Putamen (tissue), 1 donor: Measurements from ENCODE around the gene SH3GL2.
A peak's percentile ranks its signal among the peaks of the same experiment; 100 is the strongest.

ENCODE experiments used
- DNase-seq: peaks from one replicate; pipeline ENCODE4 v3.0.0-alpha.2; 2016; ENCODE audit warnings: low spot score

Gene SH3GL2

DNA sequence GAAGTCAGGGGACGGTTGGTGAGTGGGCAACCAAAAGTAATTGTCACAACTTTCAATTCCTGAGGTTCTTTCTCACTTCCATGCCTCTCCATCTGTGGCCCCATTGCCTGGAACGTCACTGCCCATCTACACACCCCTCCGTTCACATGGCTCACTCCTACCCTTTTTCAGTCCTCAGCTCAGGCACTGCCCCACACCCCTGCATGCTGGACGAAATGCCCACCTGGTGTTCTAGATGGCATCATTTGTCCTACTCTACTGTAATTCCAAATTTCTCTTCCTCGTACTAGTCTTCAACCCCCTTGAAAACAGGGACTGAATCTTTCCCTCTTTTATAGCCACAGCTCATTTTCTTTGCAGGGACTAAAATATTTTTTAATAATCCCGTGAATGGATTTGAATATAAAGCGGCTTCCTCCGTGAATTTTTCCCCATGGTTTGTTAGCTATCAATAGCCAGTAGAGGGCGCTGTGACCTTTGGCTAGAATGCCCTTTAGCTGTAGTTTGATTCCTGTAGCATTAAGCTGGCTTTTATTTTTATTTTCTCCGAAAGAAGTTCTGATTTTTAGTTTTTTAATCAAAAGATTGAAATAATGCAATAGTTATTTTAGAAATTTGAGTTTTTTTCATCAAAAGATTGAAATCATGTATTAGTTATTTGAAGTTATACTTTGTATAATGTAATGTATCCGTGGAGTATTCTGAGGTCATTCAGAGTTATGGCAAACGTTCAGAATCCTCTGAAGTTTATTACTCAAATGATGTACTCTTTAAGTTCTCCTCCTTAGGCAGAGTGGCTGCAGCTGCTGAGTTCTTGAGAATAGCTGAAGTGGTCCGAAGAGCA, 232.1 kb downstream of the SH3GL2 start:
- DNase-seq: peak; percentile 34

DNA sequence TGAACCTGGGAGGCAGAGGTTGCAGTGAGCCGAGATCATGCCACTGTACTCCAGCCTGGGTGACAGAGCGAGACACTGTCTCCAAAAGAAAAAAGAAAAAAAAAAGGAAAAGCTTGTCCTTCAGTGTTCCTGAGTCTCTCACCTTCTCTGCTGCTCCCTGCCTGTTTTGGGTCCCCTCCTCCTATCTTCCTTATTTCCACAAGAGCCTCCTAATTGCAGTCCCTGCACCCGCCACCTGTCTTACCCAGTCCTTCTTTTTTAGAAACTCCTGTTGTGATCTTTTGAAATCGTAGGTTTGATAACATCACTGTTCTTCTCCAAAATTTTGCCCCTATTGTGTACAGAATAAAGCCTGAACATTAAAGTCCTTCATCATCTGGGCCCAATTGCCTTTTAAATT, 234.9 kb downstream of the SH3GL2 start:
- no peak for DNase-seq

DNA sequence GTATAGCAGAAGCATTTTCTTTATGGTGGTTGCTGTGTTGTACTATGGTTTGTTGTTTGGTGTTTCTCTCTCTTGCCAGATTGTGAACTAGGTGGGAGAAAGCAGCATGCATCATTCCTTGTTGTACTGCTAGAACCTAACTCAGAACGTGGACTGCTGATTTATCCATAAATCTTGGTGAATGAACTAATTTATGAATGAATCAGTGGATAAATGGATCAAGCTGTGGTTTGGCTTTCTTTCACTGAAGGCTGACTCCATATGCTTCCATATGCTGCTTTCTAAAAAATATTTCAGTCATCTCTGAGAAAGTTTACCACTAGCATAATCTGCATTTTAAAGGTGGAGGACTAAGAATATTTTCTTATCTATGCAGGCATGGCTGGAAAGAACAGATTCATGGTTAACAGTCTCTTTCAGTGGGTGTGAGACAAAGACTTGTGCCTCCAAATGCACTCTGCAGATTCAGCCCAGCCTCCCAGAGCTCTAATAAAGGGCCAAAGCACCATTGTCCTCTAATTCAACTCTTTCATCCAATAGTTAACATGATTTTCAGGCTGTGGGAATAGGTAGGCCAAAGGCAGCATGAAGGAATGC, 237.7 kb downstream of the SH3GL2 start:
- no peak for DNase-seq

DNA sequence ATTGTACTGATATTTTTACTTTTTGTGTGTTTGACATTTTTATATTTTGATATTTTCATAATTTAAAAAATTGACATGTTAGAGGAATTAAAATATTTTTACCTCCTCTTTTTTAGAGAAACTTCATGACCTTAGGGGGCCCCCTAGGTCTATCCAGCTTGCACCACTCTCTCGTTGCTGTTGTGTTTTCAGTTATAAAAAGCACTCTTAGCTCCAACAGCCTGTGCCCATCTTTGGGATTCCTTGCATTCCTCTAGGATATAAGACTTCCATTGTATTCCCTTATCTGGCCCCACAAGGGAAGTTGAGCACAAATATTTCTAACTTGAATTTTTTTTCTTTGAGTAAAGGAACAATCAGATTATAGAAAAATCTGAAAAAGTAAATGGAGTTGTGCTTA, 245.3 kb downstream of the SH3GL2 start:
- DNase-seq: no peak

DNA sequence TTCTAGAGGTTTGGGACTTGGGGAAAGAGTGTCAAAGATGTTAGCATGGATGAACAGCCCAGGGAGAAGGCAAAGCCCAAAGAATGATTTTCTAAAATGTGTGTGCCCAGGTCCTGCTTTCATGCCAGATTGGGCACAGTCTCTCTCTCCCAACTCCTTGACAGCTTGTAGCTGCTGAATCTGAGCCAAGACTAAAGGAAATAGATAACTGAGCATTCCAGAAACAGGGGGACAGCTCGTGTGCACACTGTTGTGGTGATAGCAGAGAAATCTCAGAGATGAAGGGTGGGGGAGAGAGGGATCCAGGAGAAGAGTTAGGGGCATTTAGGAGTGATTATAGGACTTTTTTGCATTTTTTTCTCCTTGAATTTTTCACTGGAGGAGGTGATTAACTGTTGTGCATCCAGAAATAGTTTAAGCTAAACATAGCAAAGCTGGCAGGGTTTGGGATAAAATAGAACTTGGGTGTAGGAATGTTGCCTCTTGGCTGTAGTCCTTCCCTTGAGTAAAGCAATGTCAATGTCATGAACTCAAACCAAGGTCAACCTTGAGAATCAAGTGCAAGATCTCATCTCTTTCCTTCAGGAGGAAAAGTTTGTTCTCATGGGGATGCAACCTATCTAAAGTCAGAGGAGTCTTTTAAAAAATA, 245.9 kb downstream of the SH3GL2 start:
- DNase-seq: no peak

DNA sequence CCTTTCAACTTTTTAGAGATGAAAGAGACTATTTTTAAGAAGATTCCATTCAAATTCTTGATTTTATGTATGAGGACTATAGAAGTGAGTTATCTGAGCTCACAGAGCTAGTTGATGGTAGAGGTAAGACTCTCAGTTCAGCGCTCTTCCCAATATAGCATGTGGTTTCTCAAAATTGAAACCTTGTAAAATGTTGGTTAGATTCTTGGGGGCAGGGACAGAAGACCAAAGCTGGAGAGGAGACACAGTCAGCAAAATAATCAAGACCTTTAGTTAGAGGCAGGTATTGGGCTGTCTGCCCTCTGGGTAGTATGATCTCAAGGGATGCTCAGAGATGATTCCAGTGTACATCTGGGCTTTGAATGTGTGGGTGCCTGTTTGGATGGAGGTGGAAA, 246.4 kb downstream of the SH3GL2 start:
- no peak for DNase-seq

DNA sequence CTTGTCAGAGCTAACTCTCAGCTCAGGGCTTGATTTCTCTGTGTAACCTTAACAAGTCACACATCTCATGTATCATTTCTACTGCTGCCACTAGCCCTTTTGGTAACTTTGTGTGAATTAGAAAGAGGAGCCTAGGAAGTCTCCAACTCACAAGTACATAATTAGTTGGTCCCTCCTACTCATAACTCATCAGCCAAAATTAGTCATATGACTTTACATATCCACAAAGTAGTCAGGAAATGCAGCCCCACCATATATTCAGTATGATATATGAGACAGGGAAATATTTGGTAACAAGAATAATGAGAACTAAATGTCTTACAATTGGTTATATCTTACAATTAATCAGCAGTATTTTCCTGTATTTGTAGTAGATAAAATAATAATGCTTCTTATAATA, 250.2 kb downstream of the SH3GL2 start:
- no peak for DNase-seq

DNA sequence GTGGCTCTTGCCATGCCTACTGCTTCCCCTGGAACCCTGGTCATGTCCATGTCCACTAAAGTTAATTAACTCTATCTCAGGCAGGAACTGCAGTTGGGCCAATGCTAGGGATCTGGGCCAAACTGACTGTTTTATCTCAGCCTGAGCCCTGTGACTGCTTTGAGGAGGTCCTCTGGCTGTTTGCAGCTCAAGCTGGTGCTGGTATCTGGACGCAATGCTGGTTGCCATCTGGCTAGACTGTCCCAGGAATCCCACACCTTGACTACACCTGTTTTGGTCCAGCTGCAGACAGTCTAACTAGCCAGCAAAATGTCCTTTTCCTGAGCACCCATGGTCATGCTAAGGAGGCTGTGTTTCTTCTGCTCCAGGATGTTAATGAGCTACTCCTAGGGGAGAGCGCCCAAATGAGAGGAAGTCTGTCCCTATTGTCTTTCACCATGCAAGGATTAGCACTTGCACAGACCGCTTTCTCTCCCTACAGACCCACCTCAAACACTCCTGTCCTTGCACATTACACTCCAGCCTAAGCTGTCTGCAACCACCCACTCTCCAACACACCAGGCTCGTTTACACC, 251.0 kb downstream of the SH3GL2 start:
- no peak for DNase-seq

DNA sequence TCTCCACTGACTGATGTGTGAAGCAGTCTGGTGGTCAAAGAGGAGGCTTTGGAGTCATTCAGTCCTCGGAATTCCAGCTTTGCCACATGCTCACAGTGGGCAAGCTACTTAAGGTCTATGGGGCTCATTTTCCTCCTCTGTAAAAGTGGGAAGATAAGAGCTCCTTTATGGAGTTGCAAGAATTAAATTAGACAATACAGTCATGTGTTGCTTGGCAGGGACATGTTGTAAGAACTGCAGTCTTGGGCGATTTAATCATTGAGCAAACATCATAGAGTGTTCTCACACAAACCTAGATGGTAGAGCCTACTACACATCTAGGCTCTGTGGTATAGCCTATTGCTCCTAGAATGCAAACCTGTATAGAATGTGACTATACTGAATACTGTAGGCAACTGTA, 253.9 kb downstream of the SH3GL2 start:
- no peak for DNase-seq

DNA sequence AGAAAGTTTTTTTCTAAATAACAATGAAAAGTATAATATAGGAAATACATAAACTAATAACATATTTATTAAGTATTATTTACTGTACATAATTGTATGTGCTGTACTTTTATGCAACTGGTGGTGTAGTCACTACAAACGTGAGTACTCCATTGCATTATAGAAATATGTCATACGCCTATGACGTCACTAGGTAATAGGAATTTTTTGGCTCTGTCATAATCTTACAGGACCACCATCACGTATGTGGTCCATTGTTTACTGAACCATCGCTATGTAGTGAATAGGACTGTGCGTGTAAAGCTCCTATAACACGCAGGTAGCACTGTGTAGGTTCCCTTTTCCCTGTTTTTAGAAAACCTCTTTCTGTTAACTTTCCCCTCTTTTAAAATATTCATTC, 255.0 kb downstream of the SH3GL2 start:
- no peak for DNase-seq

DNA sequence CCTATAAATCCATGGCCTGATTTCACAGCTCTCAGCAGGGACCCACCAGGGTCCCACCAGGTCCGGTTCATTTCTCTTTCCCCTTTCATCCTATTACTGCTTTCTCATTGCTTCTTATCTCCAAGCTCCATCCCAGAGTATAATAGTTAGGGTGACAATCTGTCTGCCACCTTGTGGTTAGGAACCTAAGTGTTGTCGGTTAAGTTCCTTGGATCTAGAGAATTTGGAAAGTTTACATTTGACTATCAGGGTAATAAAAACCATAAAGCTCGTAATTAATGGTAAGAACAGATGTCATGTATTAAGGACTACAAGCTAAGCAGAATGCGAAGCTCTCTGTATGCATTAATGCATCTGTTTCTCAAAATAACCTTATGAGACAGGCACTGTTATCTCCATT, 259.1 kb downstream of the SH3GL2 start:
- DNase-seq: no peak

DNA sequence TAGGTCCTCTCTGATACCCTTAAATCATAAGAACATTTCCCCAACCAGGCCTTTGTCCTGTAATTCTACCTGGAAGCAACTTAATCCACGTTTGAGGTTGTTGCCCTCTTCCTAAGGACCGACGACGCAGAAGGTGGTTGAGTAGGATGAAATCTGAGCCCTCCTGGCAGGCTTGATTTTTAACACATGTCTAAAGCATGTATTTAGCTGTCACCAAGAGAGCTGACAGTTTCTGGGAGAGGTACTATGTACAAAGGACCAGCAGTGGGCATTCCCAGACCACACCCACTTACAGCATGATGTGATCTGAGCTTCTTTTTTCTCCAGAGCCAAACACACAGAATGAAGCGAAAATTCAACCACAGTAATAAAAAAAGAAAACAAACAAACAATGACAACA, 260.9 kb downstream of the SH3GL2 start:
- DNase-seq: no peak

DNA sequence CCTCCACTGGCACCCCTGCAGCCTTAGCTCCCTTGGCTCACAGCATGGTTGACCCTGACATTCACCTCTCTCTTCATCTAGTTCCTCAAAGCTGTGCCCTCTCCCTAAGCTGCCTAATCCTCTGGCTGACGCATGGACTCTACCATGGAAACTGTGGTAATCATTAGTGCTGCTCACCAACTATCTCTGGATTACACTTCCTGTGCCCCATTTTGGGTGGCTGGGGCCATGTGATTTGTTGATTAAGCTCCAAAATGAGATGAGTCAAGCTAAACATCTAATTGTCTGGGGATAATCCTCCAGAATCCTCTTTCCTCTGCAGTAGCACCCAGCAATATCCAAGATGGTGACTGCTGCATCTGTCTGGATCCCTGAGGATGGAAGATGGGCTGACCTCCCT, 264.4 kb downstream of the SH3GL2 start:
- no peak for DNase-seq
